ENCODE measurements around the gene PTPRN2. TPM values are rescaled to one million over a fixed set of nuclear protein-coding genes. Genes with fewer than 3 reads are reported as not detected.

The PTPRN2 gene
- total and polyA plus RNA-seq, 2 donors from 2014 or later, result 4.8 to 6.2 TPM

DNA sequence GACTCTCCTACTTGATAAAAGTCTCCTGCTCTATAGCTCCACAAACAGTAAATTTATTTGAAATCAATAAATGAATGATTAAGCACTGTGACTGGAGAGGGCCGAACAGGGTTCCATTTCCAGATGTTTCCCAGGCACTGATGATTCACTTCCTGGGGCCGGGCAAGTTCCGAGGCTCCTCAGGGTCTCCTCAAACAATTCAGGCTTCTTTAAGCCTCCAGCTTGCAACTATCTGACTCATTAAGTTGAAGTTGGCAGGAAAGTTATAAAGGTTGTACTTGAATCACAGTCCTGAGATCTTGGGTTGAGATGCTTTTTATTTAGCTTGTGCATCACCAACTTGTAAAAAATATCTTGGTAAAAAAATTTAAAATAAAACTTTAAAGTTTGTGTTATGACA lies 637.9 kb downstream of the PTPRN2 start:
- Histone ChIP-seq H3K4me3 (ENCODE audit: low read length in 3 of 3) (no peak overlapping the region), H3K4me1 (ENCODE audit: control insufficient read depth in 2 of 3, insufficient read depth in 2 of 3, low read depth in 1 of 3, low read length in 3 of 3) (no peaks in the 10 kb centered on the region), H3K9me3 (ENCODE audit: control insufficient read depth in 2 of 3, insufficient read depth in 1 of 3, low read length in 3 of 3) (peaks cover 0 to 15% (median 3%) of the 10 kb centered on the region in 3 donors), H3K27ac (ENCODE audit: low read depth in 2 of 2, low read length in 2 of 2) (no peak overlapping the region), H3K27me3 (ENCODE audit: control insufficient read depth, insufficient read depth, low read length) (no peaks in the 10 kb centered on the region), H3K36me3 (ENCODE audit: control insufficient read depth in 2 of 3, insufficient read depth in 3 of 3, low read length in 3 of 3) (no peaks in the 10 kb centered on the region), H3K9ac (ENCODE audit: low read length in 3 of 3) (no peak overlapping the region)
- intact Hi-C loops (cut with DNase I), result no loop called here
- DNase-seq, result peak in 1 of 5 donors; percentile 1
- no peak for FAIRE-seq
- TF ChIP-seq, protein P1, sequence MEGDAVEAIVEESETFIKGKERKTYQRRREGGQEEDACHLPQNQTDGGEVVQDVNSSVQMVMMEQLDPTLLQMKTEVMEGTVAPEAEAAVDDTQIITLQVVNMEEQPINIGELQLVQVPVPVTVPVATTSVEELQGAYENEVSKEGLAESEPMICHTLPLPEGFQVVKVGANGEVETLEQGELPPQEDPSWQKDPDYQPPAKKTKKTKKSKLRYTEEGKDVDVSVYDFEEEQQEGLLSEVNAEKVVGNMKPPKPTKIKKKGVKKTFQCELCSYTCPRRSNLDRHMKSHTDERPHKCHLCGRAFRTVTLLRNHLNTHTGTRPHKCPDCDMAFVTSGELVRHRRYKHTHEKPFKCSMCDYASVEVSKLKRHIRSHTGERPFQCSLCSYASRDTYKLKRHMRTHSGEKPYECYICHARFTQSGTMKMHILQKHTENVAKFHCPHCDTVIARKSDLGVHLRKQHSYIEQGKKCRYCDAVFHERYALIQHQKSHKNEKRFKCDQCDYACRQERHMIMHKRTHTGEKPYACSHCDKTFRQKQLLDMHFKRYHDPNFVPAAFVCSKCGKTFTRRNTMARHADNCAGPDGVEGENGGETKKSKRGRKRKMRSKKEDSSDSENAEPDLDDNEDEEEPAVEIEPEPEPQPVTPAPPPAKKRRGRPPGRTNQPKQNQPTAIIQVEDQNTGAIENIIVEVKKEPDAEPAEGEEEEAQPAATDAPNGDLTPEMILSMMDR (IDR thresholded peaks at IDR 0.05; ENCODE audit: borderline replicate concordance, extremely low read depth, insufficient read depth), result no peak

DNA sequence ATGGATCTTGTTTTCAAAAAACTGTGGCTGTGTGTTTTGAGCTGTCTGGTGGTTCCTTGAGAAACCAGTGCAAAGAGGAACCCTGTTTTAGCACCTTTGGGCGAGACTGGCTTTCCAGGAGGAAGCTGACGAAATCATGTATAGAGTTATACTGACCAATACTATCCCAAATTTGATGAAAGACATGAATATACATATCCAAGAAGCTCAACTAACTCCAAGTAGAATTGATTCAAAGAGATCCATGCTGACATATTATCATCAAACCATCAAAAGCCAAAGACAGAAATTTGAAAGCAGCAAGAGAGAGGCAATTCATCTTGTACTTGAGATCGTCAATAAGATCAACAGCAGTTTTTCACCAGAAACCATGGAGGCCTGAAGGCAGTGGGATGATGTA lies 640.1 kb downstream of the PTPRN2 start:
- H3K9me3 ChIP-seq (ENCODE audit: control insufficient read depth in 2 of 3, insufficient read depth in 1 of 3, low read length in 3 of 3), result peaks cover 0 to 15% (median 3%) of the 10 kb centered on the region in 3 donors
- DNase-seq (no peak), FAIRE-seq (no peak)
- TF ChIP-seq, protein P1 (IDR thresholded peaks at IDR 0.05; ENCODE audit: borderline replicate concordance, extremely low read depth, insufficient read depth), result no peak
- intact Hi-C loops (cut with DNase I), result no loop called here
- no peaks in the 10 kb centered on the region for H3K4me1 ChIP-seq (ENCODE audit: control insufficient read depth in 2 of 3, insufficient read depth in 2 of 3, low read depth in 1 of 3, low read length in 3 of 3)
- no peak overlapping the region for H3K9ac ChIP-seq (ENCODE audit: low read length in 3 of 3)
- H3K4me3 ChIP-seq (ENCODE audit: low read length in 3 of 3), result no peak overlapping the region
- H3K27ac ChIP-seq (ENCODE audit: low read depth in 2 of 2, low read length in 2 of 2), result no peak overlapping the region
- H3K36me3 ChIP-seq (ENCODE audit: control insufficient read depth in 2 of 3, insufficient read depth in 3 of 3, low read length in 3 of 3), result no peaks in the 10 kb centered on the region
- no peaks in the 10 kb centered on the region for H3K27me3 ChIP-seq (ENCODE audit: control insufficient read depth, insufficient read depth, low read length)

- no peak overlapping the region for H3K27ac ChIP-seq (ENCODE audit: low read depth in 2 of 2, low read length in 2 of 2)
- TF ChIP-seq, protein P1 (IDR thresholded peaks at IDR 0.05; ENCODE audit: borderline replicate concordance, extremely low read depth, insufficient read depth), result no peak
- H3K27me3 ChIP-seq (ENCODE audit: control insufficient read depth, insufficient read depth, low read length), result no peaks in the 10 kb centered on the region
- H3K36me3 ChIP-seq (ENCODE audit: control insufficient read depth in 2 of 3, insufficient read depth in 3 of 3, low read length in 3 of 3), result no peaks in the 10 kb centered on the region
- intact Hi-C loops (cut with DNase I), result no loop called here
- H3K9ac ChIP-seq (ENCODE audit: low read length in 3 of 3), result no peak overlapping the region
- peaks cover 0 to 15% (median 3%) of the 10 kb centered on the region in 3 donors for H3K9me3 ChIP-seq (ENCODE audit: control insufficient read depth in 2 of 3, insufficient read depth in 1 of 3, low read length in 3 of 3)
- no peak overlapping the region for H3K4me3 ChIP-seq (ENCODE audit: low read length in 3 of 3)
- peak in 1 of 5 donors; percentile 45 for DNase-seq
- H3K4me1 ChIP-seq (ENCODE audit: control insufficient read depth in 2 of 3, insufficient read depth in 2 of 3, low read depth in 1 of 3, low read length in 3 of 3), result no peaks in the 10 kb centered on the region
- no peak for FAIRE-seq
Measured at GRCh38 chr7:157946398-157947060, 641.1 kb downstream of the PTPRN2 start.

Measured in kidney (tissue), 14 donors.